Measurements from ENCODE around the gene BRD1. TPM values are rescaled to one million over a fixed set of nuclear protein-coding genes. Genes with fewer than 3 reads are reported as not detected.
A peak's percentile ranks its signal among the peaks of the same experiment; 100 is the strongest.

Gene BRD1
- total RNA-seq, 1 experiment from 2014 or later: 11.6 TPM

- no peak for DNase-seq (ENCODE audit: low read depth)
Measured at GRCh38 chr22:49733631-49734030, 94.0 kb downstream of the BRD1 start.

DNA sequence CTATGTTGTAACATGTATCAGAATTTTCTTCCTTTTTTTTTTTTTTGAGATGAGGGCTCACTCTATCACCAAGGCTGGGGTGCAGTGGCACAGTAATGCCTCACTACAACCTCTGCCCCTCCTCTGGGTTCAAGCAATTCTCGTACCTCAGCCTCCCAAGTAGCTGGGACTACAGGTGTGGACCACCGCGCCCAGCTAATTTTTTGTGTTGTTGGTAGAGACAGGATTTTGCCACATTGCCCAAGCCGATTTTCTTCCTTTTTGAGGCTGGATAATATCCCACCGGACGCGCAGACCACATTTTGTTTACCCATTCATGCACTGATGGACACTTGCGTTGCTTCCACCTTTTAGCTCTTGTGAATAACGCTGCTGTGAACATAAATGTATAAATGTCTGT, 97.0 kb downstream of the BRD1 start:
- no peak for DNase-seq (ENCODE audit: low read depth)

GRCh38 chr22:49728570-49729271, 99.0 kb downstream of the BRD1 start:
- DNase-seq (ENCODE audit: low read depth): no peak

GRCh38 chr22:49727881-49728569, 99.6 kb downstream of the BRD1 start:
- no peak for DNase-seq (ENCODE audit: low read depth)

DNA sequence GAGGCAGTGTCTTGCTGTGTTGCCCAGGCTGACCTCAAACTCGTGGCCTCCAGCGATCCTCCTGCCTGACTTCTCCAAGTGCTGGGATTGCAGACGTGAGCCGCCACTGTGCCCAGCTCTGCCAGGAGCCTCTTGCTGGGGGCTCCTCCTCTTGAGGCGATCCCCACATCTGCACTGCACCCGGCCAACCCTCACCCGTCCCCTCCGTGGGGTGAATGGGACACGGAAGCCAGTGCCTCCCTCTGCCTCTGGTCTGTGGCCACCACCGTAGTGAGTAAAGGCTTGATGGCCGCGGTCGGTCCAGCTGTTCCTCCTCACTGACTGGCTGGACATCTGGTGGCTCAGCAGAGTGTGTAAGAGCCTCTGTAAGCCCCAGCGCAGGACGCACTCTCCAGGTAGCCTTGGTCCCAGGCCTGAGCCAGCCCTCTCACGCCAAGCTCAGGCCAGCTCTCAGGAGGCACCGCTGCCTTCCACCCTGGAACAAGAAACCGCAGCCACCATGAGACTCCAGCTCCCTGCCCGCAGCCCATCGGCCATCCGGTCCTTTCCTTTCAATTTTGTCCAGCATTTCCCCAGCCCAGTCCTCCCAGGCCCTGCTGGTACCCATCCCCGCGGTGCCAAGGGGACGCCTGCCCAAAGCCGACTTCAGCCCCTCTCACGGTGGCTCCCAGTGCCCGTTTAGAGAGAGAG, 100.3 kb downstream of the BRD1 start:
- no peak for DNase-seq (ENCODE audit: low read depth)

DNA sequence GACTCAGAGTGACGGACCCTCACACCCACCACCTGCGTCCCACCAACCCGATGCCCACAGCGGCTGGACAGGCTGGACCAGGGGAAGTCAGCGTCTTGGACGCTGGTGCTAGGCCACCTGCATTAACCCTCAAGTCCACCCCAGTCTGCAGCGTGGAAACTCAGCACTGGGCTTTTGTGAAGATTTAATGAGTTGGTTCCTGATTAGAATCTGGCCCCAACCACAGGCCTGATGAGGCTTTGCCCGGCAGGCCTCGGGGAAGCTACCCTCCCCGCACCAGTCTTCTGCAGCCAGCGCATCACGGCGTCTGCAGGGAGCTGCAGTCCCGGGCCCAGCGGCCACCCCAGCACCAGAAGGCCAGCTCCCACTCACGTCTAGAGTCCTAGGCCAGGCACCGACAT, 101.0 kb downstream of the BRD1 start:
- DNase-seq (ENCODE audit: low read depth): no peak

GRCh38 chr22:49726022-49726681, 101.5 kb downstream of the BRD1 start:
- DNase-seq (ENCODE audit: low read depth): no peak

GRCh38 chr22:49725516-49725915, 102.2 kb downstream of the BRD1 start:
- no peak for DNase-seq (ENCODE audit: low read depth)

DNA sequence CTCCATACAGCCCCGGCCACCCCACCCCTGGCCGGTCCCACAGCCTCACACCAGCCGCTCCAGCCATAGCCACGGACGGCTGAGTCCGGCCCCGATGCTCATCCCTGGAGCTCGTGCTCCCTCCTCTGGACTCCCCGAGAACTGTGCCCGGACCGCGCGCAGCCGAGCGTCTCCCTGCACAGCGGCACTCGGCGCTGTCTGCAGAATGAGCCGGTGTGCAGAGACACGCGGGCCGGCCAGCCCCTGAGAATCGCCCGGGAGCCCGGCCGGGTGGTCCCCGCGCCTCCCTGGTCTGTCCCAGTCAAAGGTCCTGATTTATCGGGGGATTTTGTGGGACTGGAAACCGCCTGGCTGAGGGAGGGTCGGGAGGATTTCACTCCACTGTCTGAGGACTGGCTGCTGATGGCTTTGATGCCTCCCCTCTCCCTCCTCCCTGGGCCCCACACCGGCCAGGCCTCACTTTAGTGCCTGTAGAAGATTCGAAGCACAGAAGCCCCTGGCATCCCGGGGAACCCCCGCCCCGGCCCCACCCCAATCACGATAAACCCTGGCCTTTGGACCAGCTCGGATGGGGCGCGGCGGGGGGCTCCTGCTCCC, 102.7 kb downstream of the BRD1 start:
- DNase-seq (ENCODE audit: low read depth): peak; percentile 54

GRCh38 chr22:49724030-49724892, 103.4 kb downstream of the BRD1 start:
- no peak for DNase-seq (ENCODE audit: low read depth)

GRCh38 chr22:49723478-49724029, 104.1 kb downstream of the BRD1 start:
- DNase-seq (ENCODE audit: low read depth): no peak

Small RNAs within 50 kb of the gene (small RNA-seq; reads per million reads assigned to genes)
- gene AL117328.1: not detected
- gene RF00017: not detected

Other genes with a start within 250 kb of the BRD1 start
- 11.9 and 15.1 TPM in 2 replicates for gene ZBED4, start 26.0 kb upstream of the BRD1 start, total RNA-seq (2014; rRNA removed; shearing (Covaris generic))
- 21.7 and 23.1 TPM in 2 replicates for gene ALG12, start 90.6 kb upstream of the BRD1 start, total RNA-seq (2014; rRNA removed; shearing (Covaris generic))
- gene CRELD2, start 90.8 kb upstream of the BRD1 start, total RNA-seq (2014; rRNA removed; shearing (Covaris generic)): 38.7 and 53.1 TPM in 2 replicates
- 56.8 and 58.1 TPM in 2 replicates for gene PIM3, start 132.9 kb upstream of the BRD1 start, total RNA-seq (2014; rRNA removed; shearing (Covaris generic))
- gene IL17REL, start 184.9 kb upstream of the BRD1 start, total RNA-seq (2014; rRNA removed; shearing (Covaris generic)): not detected in 2 replicates
- not detected in 2 replicates for gene TTLL8, start 230.4 kb upstream of the BRD1 start, total RNA-seq (2014; rRNA removed; shearing (Covaris generic))